ENCODE data around the gene UGT3A2.

The UGT3A2 gene

GRCh38 chr5:36001032-36001431 is 65.7 kb downstream of the UGT3A2 start:
- no peak for DNase-seq

- no peak for DNase-seq
These were observed 67.1 kb downstream of the UGT3A2 start for GRCh38 chr5:35999547-35999946.

DNA sequence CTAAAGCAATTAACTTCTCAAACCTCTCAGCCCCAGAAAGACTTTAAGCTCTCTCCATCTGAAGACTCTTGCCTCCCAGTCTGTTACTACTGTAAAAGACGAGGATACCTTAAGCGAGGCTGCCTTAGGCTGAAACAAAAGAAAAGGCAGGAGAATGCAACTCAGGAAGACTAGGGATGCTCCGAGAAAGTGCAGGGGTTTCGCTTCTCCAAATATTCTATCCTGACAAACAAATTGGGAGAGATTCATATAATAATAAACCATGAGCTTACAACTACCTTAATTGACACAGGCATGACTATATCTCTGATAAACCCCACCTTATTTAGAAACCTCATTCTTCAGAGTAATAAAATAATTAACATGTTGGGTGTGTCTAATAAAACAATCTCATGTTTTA is 70.6 kb downstream of the UGT3A2 start:
- no peak for DNase-seq

- no peak for DNase-seq
These were observed 75.6 kb downstream of the UGT3A2 start, which contains the start of gene UGT3A1 for GRCh38 chr5:35990941-35991611. Gene UGT3A1 (minus strand): TSS chr5:35991390. CDS start chr5:35991240, 150 bp downstream.

- no peak for DNase-seq
These were observed 76.2 kb downstream of the UGT3A2 start for GRCh38 chr5:35990520-35990919.

- no peak for DNase-seq
These were observed 78.2 kb downstream of the UGT3A2 start for GRCh38 chr5:35988529-35988928.

GRCh38 chr5:35987776-35988175 is 78.9 kb downstream of the UGT3A2 start:
- no peak for DNase-seq

Data from hippocampal formation (tissue), 2 donors.